HG03025 (cell line): ENCODE measurements around the gene CNN1.
"Not testable (repeated sequence)": the region's sequence is repeated elsewhere in the genome, so short reads cannot be mapped to it uniquely, and the experiment has no call there.

ENCODE experiments used
- ATAC-seq: cut with Tn5 transposase; IDR thresholded peaks from one replicate; pipeline ENCODE4 v1.9.1; 2021; ENCODE audit warnings: mild to moderate bottlenecking, moderate library complexity; ENCODE audit not compliant: unreplicated experiment, low FRiP score

The CNN1 gene

GRCh38 chr19:11598103-11598483 lies 59.4 kb downstream of the CNN1 start:
- ATAC-seq = no peak

- ATAC-seq = no peak
These were observed 60.1 kb downstream of the CNN1 start for GRCh38 chr19:11598746-11599145.

GRCh38 chr19:11599704-11600103 lies 61.1 kb downstream of the CNN1 start:
- not testable (repeated sequence) for ATAC-seq
